ENCODE results near the gene AHRR. TPM values are rescaled to one million over a fixed set of nuclear protein-coding genes. Genes with fewer than 3 reads are reported as not detected.
"Not testable (repeated sequence)": the region's sequence is repeated elsewhere in the genome, so short reads cannot be mapped to it uniquely, and the experiment has no call there.

Gene AHRR
- total and polyA plus RNA-seq, 2 experiments from 2014 or later: 0.27 to 1.8 TPM

DNA sequence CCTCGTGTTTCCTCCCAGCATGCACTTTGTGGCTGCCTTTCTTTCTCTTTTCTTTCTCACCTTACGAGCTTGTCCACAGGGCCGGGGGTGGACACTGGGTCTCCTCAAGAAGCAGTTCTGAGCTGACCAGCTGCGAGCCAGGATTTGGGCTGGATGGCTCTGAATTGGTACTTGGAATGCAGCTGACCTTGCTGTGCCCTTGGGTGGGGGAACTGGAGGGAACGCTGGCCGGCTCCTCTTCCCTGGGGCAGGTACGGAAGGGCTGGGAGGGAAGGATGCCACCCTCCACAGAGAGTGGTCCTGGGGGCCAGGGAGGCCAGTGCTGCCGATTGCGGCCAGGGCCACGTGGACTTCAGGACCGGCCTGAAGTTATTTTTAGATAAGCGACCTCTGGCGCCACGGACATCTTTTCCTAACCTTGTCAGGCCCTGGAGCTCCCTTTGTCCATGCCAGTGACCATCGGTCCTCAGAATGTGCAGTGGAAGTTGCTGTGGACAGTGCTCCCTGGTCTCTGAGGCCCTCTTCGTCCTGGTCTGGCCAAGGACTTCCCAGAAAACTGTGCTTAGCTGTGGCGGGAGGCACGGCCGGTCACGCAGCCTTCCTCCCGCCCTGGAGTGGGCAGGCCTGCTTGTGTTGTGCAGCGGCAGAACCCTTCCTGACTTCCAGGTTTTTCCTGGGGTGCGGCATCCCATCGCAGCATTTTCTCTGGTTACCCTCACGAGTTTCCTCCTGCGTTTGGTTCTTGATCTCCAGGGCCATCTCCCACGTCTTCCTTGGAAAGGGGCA, 13.5 kb upstream of the AHRR start (continued):
- TF ChIP-seq, protein P1, sequence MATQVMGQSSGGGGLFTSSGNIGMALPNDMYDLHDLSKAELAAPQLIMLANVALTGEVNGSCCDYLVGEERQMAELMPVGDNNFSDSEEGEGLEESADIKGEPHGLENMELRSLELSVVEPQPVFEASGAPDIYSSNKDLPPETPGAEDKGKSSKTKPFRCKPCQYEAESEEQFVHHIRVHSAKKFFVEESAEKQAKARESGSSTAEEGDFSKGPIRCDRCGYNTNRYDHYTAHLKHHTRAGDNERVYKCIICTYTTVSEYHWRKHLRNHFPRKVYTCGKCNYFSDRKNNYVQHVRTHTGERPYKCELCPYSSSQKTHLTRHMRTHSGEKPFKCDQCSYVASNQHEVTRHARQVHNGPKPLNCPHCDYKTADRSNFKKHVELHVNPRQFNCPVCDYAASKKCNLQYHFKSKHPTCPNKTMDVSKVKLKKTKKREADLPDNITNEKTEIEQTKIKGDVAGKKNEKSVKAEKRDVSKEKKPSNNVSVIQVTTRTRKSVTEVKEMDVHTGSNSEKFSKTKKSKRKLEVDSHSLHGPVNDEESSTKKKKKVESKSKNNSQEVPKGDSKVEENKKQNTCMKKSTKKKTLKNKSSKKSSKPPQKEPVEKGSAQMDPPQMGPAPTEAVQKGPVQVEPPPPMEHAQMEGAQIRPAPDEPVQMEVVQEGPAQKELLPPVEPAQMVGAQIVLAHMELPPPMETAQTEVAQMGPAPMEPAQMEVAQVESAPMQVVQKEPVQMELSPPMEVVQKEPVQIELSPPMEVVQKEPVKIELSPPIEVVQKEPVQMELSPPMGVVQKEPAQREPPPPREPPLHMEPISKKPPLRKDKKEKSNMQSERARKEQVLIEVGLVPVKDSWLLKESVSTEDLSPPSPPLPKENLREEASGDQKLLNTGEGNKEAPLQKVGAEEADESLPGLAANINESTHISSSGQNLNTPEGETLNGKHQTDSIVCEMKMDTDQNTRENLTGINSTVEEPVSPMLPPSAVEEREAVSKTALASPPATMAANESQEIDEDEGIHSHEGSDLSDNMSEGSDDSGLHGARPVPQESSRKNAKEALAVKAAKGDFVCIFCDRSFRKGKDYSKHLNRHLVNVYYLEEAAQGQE (IDR thresholded peaks at IDR 0.05; ENCODE audit: unreplicated experiment): no peak
- TF ChIP-seq CREB1 (CRISPR knock-in tag; IDR thresholded peaks at IDR 0.05; ENCODE audit: low read depth): no peak
- no peak for TF ChIP-seq EZH2phosphoT487 (IDR thresholded peaks at IDR 0.05; ENCODE audit: unreplicated experiment)
- no peak for TF ChIP-seq STAT1 (IDR thresholded peaks at IDR 0.05; ENCODE audit: unreplicated experiment)

DNA sequence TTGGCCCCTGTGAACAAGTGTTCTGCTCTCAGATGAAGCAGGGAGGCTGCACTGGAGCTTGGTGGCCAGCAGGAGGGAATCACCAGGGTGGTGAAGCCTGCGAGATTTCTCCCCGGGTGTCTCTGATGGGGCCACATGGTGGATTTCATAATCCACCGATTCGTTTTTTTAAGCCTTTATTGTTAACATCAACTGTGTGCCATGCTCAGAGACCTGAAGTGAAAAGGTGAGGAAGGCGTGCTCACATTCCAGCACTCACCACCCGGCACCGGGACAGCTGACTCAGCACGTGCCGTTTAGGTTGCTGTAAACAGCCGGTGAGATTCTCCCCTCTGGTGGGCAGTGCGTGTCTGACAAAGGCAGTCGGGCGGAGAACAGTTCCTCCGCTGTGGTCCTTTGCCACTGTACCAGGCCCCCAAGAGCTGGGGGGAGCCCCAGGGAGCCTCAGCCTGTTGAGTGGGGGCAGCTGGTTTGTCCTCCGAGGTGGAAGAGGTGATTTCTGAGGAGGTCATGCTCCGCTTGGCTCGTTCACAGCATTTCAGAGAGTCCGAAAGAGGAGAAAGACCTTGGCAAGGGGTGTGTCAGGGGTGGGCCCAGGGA, 12.7 kb upstream of the AHRR start:
- peaks cover 12% of the 10 kb centered on the region; the same call in 2 of the 3 replicates for H3K4me1 Mint-ChIP-seq
- no peak overlapping the region for H3K4me2 ChIP-seq
- H2AFZ ChIP-seq: no peak overlapping the region
- no peak overlapping the region for H3K4me3 ChIP-seq
- no peak overlapping the region for H3K27ac ChIP-seq (ENCODE audit: low read depth)
- H3K79me2 ChIP-seq (replicated peaks; ENCODE audit: insufficient read depth): peaks cover 4% of the 10 kb centered on the region
- DNase-seq (ENCODE audit: low spot score) (peak; percentile 37), ATAC-seq (peak; percentile 50)
- H3K9me2 ChIP-seq (ENCODE audit: insufficient read depth): no peaks in the 10 kb centered on the region
- peak overlapping the region; percentile 48; the same call in 1 of the 2 replicates for H3K27ac Mint-ChIP-seq
- H3K4me3 Mint-ChIP-seq: no peak overlapping the region
- H3K36me3 ChIP-seq (ENCODE audit: insufficient read depth): no peaks in the 10 kb centered on the region
- no peaks in the 10 kb centered on the region; the same call in 2 of the 3 replicates for H3K9me3 Mint-ChIP-seq
- peaks cover 15% of the 10 kb centered on the region for H3K36me3 Mint-ChIP-seq (ENCODE audit: low read depth)
- TF ChIP-seq STAT1 (IDR thresholded peaks at IDR 0.05; ENCODE audit: unreplicated experiment): no peak
- TF ChIP-seq, protein P2, sequence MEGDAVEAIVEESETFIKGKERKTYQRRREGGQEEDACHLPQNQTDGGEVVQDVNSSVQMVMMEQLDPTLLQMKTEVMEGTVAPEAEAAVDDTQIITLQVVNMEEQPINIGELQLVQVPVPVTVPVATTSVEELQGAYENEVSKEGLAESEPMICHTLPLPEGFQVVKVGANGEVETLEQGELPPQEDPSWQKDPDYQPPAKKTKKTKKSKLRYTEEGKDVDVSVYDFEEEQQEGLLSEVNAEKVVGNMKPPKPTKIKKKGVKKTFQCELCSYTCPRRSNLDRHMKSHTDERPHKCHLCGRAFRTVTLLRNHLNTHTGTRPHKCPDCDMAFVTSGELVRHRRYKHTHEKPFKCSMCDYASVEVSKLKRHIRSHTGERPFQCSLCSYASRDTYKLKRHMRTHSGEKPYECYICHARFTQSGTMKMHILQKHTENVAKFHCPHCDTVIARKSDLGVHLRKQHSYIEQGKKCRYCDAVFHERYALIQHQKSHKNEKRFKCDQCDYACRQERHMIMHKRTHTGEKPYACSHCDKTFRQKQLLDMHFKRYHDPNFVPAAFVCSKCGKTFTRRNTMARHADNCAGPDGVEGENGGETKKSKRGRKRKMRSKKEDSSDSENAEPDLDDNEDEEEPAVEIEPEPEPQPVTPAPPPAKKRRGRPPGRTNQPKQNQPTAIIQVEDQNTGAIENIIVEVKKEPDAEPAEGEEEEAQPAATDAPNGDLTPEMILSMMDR (conservative IDR thresholded peaks at IDR 0.05; ENCODE audit: low read depth in 2 of 2): peak in 1 of 2 experiments; percentile 35; a peak in 2 of 4 replicates
- no peaks in the 10 kb centered on the region for H3K4me1 ChIP-seq (ENCODE audit: insufficient read depth)
- no peaks in the 10 kb centered on the region for H3F3A ChIP-seq (replicated peaks; ENCODE audit: low read depth)
- H4K20me1 ChIP-seq (replicated peaks; ENCODE audit: insufficient read depth): peaks cover 6% of the 10 kb centered on the region; the same call in 1 of the 2 replicates
- H3K27me3 Mint-ChIP-seq (ENCODE audit: insufficient read depth, low read depth, poor library complexity): peaks cover 7% of the 10 kb centered on the region
- H3K27me3 ChIP-seq (ENCODE audit: insufficient read depth): no peaks in the 10 kb centered on the region

DNA sequence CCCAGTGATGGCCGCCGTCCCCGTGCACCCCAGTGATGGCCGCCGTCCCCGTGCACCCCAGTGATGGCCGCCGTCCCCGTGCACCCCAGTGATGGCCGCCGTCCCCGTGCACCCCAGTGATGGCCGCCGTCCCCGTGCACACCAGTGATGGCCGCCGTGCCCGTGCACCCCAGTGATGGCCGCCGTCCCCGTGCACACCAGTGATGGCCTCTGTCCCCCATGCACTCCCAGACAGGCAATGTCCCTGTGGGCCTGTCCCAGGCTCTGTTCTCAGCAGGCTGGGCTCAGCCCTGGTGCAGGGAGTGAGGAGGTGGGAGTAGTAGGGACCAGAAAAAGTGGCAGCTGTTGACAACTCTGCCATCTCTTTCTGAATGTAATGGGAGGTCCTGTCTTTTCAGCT, 11.7 kb upstream of the AHRR start:
- H3K4me1 Mint-ChIP-seq; H2AFZ ChIP-seq; H3K4me3 Mint-ChIP-seq; H3K27ac Mint-ChIP-seq; H3K9me3 Mint-ChIP-seq; H4K20me1 ChIP-seq (replicated peaks; ENCODE audit: insufficient read depth); H3K9me2 ChIP-seq (ENCODE audit: insufficient read depth); H3K36me3 ChIP-seq (ENCODE audit: insufficient read depth); H3K27ac ChIP-seq (ENCODE audit: low read depth); H3F3A ChIP-seq (replicated peaks; ENCODE audit: low read depth); ATAC-seq; H3K27me3 ChIP-seq (ENCODE audit: insufficient read depth); H3K4me2 ChIP-seq; H3K4me3 ChIP-seq; H3K4me1 ChIP-seq (ENCODE audit: insufficient read depth); H3K27me3 Mint-ChIP-seq (ENCODE audit: insufficient read depth, low read depth, poor library complexity); DNase-seq (ENCODE audit: low spot score); H3K79me2 ChIP-seq (replicated peaks; ENCODE audit: insufficient read depth): not testable (repeated sequence)
- H3K36me3 Mint-ChIP-seq (ENCODE audit: low read depth): peaks cover 19% of the 10 kb centered on the region
